GM18858 (cell line): ENCODE data around the gene FGF22.

Source experiments
- ATAC-seq: cut with Tn5 transposase; IDR thresholded peaks from one replicate; pipeline ENCODE4 v1.9.1; 2021; ENCODE audit not compliant: unreplicated experiment

The FGF22 gene

DNA sequence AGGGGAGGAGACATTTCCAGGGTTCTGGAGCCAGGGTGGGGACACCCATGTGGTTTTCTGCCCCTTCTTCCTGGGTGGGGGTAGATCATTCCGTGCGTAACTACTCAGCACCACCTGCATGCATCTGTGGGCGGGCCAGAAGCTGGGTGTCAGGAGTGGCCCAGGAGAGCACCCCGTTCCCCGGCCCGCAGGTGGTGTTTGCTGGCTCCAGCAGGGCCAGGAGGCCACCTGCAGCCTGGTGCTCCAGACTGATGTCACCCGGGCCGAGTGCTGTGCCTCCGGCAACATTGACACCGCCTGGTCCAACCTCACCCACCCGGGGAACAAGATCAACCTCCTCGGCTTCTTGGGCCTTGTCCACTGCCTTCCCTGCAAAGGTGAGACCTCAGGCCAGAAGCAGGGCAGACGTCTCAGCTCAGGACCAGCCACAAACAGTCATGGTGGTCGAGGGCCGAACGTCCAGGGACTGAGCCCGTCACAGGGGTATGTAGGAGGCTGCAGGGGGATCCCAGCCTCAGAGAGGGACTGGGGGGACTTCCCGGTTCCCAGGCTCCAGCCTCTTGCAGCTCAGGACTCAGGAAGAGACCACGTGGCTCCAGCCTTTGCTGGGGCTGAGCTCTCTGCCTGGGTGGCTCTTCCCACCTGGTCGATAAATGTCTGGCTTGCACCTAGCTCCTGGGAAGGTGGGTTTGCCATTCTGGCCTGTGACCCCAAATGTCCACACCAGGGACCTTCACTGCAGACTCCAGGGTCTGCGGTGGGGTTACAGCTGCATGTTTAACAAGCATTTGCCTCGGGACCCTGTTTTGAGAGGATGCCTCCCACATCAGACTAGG is 38.1 kb downstream of the FGF22 start:
- ATAC-seq: no peak

DNA sequence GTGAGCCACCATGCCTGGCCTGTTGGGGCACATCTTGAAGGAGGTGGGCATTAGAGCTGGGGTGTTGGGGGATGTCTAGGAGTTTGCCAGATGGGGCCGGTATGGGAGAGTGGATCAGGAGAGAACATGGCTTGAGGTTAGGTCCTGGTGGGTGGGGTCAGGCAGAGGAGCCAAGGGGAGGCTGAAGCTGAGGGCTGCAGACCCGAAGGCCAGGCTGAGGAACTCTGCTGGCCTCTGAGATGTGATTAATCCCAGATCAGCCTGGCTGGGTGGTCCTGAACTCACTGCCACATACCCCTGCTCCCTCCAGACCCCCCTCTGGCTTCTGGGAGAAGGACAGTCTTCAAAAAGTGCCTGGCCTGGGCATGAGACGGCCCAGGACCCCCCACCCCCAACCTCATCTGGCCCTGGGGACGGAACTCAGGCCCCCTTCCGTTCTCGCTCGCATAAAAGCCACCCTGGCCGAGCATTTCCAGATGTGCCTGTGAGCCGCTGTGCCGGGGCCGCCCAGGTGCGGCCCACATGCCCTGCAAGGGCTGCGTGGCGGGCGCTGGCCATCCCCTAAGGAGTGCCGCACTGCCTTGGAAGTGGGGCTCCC is 39.2 kb downstream of the FGF22 start:
- ATAC-seq: no peak

DNA sequence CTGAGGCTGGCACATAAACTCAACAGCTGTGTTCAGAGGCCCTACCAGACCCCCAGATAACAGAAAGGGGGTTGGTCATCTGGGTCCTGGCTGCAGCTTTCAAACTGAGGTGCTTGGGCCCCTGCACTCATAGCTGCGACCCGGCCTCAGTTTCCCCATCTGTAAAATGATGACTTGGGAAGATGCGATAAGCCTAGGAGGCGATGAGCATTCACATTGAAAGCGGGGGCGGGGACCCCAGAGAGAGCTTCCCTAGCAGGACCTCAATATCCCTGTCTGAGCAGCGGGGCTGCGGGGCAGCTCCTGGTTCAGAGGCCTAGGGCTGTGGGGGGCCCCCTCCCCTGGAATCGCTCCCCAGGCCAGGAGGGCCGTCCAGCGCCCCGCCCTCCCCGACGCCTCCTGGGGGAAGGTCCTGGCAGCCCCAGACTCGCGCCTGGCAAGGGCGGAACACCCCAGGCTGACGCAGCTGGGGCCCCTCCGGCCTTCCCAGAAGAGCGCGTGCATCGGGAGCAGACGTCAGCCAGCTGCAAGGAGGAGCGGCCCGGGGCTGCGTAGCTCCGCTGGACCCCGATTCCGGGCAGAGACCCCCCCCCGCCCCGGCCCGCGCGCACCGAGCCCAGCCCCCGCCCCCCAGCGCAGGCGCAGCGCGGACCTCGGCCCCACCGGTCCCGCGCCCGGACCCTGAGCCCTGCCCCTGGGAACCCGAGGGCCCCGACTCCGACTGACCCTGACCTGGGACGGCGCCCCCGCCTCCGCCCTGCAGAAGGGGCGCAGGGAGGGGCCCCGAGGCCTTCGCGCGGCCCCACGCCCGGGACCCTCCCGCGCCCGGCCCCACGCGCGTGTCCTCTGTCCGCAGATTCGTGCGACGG is 40.0 kb downstream of the FGF22 start:
- no peak for ATAC-seq

DNA sequence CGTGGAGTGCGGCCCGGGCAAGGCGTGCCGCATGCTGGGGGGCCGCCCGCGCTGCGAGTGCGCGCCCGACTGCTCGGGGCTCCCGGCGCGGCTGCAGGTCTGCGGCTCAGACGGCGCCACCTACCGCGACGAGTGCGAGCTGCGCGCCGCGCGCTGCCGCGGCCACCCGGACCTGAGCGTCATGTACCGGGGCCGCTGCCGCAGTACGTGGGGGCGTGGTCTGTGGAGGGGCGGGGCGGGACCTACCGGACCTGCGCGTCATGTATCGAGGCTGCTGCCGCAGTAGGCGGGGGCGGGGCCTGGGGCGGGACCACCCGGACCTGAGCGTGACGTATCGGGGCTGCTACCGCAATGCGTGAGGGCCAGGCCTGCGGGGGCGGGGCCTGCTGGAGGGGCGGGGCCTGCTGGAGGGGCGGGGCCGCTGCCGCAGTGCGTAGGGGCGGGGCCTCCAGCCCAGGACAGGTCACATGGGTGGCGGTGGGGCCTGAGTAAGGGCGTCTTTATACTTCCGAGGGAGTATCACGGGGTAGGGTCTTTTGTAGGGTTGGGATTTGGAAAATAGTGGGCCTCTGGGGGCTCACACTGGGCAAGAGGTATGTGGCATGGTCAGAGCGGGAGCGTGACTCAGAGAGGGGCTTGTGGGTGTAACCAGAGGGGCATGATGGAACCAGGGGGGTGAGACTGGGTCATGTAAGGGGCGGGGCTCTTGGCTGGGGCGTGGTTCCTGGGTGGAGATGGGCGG is 40.8 kb downstream of the FGF22 start:
- peak; percentile 52 for ATAC-seq

DNA sequence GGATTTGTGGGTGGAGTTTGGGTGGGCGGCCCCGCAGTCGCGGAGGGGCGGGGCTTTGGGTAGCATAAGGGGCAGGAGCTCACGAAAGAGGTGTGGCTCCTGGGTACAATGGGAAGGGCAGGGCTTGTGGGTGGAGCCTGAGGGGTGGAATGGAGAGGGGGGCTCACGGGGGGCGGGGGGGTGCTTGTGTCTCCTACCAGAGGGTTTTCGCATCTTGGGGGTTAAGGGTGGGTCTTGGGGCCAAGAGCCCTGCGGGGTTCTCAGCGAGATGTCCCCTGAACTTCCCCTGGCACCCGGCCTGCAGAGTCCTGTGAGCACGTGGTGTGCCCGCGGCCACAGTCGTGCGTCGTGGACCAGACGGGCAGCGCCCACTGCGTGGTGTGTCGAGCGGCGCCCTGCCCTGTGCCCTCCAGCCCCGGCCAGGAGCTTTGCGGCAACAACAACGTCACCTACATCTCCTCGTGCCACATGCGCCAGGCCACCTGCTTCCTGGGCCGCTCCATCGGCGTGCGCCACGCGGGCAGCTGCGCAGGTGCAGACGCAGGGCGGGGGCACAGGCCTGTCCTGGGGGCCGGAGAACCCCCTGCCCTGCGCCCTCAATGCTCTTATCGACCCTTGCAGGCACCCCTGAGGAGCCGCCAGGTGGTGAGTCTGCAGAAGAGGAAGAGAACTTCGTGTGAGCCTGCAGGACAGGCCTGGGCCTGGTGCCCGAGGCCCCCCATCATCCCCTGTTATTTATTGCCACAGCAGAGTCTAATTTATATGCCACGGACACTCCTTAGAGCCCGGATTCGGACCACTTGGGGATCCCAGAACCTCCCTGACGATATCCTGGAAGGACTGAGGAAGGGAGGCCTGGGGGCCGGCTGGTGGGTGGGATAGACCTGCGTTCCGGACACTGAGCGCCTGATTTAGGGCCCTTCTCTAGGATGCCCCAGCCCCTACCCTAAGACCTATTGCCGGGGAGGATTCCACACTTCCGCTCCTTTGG is 41.6 kb downstream of the FGF22 start:
- no peak for ATAC-seq

DNA sequence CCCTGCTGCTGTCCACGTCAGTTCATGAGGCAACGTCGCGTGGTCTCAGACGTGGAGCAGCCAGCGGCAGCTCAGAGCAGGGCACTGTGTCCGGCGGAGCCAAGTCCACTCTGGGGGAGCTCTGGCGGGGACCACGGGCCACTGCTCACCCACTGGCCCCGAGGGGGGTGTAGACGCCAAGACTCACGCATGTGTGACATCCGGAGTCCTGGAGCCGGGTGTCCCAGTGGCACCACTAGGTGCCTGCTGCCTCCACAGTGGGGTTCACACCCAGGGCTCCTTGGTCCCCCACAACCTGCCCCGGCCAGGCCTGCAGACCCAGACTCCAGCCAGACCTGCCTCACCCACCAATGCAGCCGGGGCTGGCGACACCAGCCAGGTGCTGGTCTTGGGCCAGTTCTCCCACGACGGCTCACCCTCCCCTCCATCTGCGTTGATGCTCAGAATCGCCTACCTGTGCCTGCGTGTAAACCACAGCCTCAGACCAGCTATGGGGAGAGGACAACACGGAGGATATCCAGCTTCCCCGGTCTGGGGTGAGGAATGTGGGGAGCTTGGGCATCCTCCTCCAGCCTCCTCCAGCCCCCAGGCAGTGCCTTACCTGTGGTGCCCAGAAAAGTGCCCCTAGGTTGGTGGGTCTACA is 43.1 kb downstream of the FGF22 start:
- ATAC-seq: no peak

DNA sequence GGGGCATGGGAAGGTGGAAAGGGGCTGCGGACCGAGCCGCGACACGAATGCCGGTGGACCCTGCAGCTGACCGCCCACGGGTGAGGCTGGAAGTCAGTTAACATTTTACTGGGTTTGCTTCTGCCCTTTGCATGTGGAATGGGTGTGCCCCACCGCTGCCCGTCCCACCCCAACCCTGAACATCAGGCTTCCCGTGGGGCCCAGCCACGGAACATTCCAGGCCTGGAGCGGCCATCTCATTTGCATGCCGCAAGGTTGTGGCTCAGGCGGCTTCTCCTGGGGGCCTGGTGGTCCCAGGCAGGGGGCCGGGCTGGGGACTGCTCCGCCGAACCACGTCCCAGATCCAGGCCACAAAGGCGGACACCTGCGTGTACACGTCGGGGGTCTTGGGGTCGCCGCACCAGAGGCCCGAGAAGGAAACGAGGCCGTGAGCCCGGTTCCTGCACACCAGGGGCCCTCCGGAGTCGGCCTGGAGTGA is 45.8 kb downstream of the FGF22 start:
- no peak for ATAC-seq

DNA sequence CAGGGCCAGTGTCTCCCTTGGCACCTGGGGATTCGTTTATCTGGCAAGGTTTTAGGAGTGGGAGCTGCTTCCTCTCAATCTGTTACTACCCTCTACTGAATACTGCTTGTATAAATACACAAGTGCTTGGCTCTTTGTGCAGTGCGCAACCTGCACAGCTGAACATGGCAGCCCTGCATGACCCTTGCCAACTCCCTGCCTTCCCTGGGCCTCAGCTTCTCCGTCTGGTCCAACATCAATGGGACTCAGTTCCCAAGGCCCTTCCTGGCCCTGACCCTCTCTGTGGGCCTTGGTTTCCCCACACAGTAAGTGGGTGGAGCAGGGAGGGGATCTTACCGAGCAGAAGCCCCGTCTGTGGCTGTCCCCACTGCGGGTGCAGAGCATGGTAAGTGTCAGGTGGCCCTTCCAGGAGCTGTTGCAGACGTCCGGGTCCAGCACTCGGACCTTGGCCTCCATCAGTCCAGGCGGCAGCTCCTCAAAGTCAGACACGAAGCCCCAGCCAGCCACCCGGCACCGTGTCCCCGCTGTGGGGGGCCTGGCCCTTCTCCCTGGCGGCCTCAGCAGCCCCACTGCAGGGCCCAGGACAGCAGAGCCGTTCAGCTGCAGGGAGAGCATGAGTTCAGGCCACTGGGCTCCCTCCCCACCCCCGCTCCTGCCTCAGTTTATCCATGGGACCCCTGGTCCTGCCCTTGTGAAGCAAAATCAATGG is 47.1 kb downstream of the FGF22 start:
- no peak for ATAC-seq

DNA sequence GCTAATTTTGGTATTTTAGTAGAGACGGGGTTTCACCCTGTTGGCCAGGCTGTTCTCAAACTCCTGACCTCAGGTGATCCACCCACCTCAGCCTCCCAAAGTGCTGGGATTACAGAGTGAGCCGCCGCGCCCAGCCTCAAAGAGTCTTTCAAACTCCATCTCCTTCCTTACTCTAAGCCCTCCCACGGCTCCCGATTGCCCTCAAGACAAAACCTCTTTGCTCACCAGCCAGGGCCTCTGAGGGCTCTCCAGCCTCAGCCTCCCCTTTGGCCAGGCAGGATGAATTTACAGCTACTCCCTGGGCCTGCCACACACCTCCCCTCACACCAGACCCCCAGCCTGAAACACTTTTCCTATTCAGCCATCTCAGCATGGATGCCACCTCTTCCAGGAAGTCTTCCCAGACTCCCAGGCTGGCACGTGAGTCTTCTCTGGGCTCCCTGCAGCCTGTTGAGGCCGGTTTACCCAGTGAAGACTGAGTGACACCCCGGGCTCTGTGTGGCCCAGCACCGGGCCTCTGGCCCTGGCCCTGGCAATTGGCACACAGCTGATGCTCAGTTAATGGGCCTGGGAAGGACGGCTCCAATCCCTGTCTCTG is 48.0 kb downstream of the FGF22 start:
- no peak for ATAC-seq

DNA sequence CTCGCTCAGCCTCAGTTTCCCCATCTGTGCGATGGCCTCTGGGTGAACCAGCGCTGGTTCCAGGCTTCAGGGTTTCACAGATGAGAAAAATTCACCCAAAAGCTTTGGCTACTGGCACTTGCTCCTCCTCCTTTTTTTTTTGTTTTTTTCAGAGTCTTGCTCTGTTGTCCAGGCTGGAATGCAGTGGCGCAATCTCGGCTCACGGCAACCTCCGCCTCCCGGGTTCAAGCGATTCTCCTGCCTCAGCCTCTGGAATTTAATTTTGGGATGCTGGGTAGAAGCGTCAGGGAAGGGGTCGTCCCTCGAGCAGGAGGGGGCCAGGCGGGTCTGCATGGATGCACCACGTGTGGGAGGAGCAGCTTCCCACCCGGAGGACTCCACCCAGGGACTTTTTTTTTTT is 48.5 kb downstream of the FGF22 start:
- no peak for ATAC-seq

DNA sequence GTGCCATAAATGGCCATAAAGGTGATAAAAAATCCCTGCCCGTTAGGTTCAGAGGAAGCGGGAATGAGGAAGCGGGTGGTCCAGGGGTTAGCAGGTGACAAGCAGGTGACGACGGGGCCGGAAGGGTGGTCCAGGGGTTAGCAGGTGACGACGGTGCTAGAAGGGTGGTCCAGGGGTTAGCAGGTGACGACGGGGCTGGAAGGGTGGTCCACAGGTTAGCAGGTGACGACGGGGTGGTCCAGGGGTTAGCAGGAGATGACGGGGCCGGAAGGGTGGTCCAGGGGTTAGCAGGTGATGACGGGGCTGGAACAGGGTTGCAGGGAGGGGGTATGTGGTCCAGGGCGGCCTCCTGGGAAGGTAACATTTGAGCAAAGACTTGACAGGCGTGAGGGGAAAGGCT is 49.3 kb downstream of the FGF22 start:
- ATAC-seq: no peak

DNA sequence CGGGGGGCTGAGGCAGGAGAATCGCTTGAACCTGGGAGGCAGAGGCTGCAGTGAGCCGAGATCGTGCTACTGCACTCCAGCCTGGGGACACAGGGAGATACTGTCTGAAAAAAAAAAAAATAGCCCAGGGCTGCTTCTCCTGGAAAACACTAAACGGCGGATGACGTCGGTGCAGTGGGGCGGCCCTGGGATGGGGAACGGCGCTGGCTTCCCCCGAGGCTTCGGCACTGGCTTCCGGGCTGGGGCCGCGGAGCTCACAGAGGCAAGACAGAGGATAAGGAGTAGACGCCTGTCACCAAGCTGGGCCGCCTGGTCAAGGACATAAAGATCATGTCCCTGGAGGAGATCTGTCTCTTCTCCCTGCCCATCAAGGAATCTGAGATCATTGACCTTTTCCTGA is 50.5 kb downstream of the FGF22 start:
- no peak for ATAC-seq
